ENCODE data around the gene MARCHF3.

DNA sequence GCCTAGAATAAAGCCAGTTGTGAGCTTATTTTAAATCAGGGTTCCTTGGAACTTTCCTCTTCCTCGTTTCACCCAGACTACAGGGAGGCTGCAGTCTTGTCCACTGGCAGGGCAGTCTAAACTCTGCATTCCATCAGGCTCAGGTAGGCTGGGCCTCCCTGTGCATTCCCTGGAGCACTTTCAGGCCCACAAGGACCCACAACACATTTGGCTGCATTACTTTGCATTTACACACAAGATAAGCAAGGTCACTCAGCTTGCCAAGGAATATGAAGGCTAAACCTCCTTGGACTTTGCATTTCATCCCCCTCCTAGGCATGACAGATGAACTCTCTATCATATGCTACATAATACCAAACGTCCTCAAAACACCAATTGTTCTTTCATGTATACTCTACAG, 104.2 kb downstream of the MARCHF3 start:
- TF ChIP-seq POLR2AphosphoS5 (IDR thresholded peaks at IDR 0.05; ENCODE audit: low read length): no peak
- no peak for TF ChIP-seq LARP7 (IDR thresholded peaks at IDR 0.05)
- no peak for TF ChIP-seq SIN3A (IDR thresholded peaks at IDR 0.05; ENCODE audit: low read depth, low read length)
- TF ChIP-seq FOS (IDR thresholded peaks at IDR 0.05; ENCODE audit: borderline replicate concordance, extremely low read depth, insufficient read length): no peak
- no peak for TF ChIP-seq DPF2 (IDR thresholded peaks at IDR 0.05)
- TF ChIP-seq, protein P1, sequence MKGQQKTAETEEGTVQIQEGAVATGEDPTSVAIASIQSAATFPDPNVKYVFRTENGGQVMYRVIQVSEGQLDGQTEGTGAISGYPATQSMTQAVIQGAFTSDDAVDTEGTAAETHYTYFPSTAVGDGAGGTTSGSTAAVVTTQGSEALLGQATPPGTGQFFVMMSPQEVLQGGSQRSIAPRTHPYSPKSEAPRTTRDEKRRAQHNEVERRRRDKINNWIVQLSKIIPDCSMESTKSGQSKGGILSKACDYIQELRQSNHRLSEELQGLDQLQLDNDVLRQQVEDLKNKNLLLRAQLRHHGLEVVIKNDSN (IDR thresholded peaks at IDR 0.05; ENCODE audit: borderline replicate concordance, extremely low read length, insufficient read depth, low read depth, low read length): no peak
- no peak for TF ChIP-seq SMAD1 (IDR thresholded peaks at IDR 0.05; ENCODE audit: low read depth, partially characterized antibody)
- TF ChIP-seq, protein P2, sequence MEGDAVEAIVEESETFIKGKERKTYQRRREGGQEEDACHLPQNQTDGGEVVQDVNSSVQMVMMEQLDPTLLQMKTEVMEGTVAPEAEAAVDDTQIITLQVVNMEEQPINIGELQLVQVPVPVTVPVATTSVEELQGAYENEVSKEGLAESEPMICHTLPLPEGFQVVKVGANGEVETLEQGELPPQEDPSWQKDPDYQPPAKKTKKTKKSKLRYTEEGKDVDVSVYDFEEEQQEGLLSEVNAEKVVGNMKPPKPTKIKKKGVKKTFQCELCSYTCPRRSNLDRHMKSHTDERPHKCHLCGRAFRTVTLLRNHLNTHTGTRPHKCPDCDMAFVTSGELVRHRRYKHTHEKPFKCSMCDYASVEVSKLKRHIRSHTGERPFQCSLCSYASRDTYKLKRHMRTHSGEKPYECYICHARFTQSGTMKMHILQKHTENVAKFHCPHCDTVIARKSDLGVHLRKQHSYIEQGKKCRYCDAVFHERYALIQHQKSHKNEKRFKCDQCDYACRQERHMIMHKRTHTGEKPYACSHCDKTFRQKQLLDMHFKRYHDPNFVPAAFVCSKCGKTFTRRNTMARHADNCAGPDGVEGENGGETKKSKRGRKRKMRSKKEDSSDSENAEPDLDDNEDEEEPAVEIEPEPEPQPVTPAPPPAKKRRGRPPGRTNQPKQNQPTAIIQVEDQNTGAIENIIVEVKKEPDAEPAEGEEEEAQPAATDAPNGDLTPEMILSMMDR (IDR thresholded peaks at IDR 0.05 in 2 of 3, conservative IDR thresholded peaks at IDR 0.05 in 1 of 3; ENCODE audit: control insufficient read depth in 2 of 3, extremely low read depth in 1 of 3, insufficient read depth in 1 of 3, low read depth in 3 of 3, low read length in 3 of 3): no peak
- TF ChIP-seq EZH2 (IDR thresholded peaks at IDR 0.05; ENCODE audit: borderline replicate concordance, control insufficient read depth, low read depth, low read length): no peak
- no peak for TF ChIP-seq CEBPB (IDR thresholded peaks at IDR 0.05; ENCODE audit: borderline replicate concordance in 1 of 2, low read depth in 2 of 2, low read length in 2 of 2)

Measured in GM12878 (cell line).